Trophoblast cell (in vitro differentiated cells and primary cell): ENCODE measurements around the gene BMERB1.

ENCODE experiments used
- DNase-seq, 2 donors: peaks; one replicate each; pipeline ENCODE4 v3.0.0-alpha.2; 2016
- H2AFZ ChIP-seq: 2 replicates; pipeline ENCODE4 v1.6.1; 2013; ENCODE audit warnings: low read length, moderate library complexity, mild to moderate bottlenecking; ENCODE audit not compliant: insufficient read depth, poor library complexity
- H2AK5ac ChIP-seq: 2 replicates; pipeline ENCODE4 v1.6.1; 2013; ENCODE audit warnings: mild to moderate bottlenecking, low read length
- H2BK120ac ChIP-seq: 2 replicates; pipeline ENCODE4 v1.6.1; 2013; ENCODE audit warnings: low read length, mild to moderate bottlenecking, moderate library complexity; ENCODE audit not compliant: insufficient read depth, poor library complexity
- H2BK12ac ChIP-seq: 2 replicates; pipeline ENCODE4 v1.6.1; 2013; ENCODE audit warnings: mild to moderate bottlenecking, low read length, moderate library complexity
- H2BK5ac ChIP-seq: 2 replicates; pipeline ENCODE4 v1.6.1; 2013; ENCODE audit warnings: low read length, low read depth, moderate library complexity, mild to moderate bottlenecking; ENCODE audit not compliant: poor library complexity
- H3K14ac ChIP-seq: 2 replicates; pipeline ENCODE4 v1.6.1; 2013; ENCODE audit warnings: mild to moderate bottlenecking, low read length
- H3K18ac ChIP-seq: 2 replicates; pipeline ENCODE4 v1.6.1; 2013; ENCODE audit warnings: mild to moderate bottlenecking, low read length
- H3K23ac ChIP-seq: 2 replicates; pipeline ENCODE4 v1.6.1; 2013; ENCODE audit warnings: low read length
- H3K27ac ChIP-seq: 2 replicates; pipeline ENCODE4 v1.5.1; 2013; ENCODE audit warnings: low read depth, mild to moderate bottlenecking, inconsistent platforms, low read length, moderate library complexity
- H3K27me3 ChIP-seq: 2 replicates; pipeline ENCODE4 v1.6.1; 2013; ENCODE audit warnings: inconsistent platforms, mild to moderate bottlenecking, low read length, moderate library complexity; ENCODE audit not compliant: insufficient read depth
- H3K36me3 ChIP-seq, 2 experiments: 1 replicate in 1 of 2; 2 replicates in 1 of 2; pipeline ENCODE4 v1.6.1; 2013; ENCODE audit warnings: low read length in 2 of 2, mild to moderate bottlenecking in 2 of 2, moderate library complexity in 1 of 2; ENCODE audit not compliant: insufficient read depth in 2 of 2, control insufficient read depth in 1 of 2
- H3K4ac ChIP-seq: 2 replicates; pipeline ENCODE4 v1.6.1; 2013; ENCODE audit warnings: low read depth, mild to moderate bottlenecking, low read length, moderate library complexity
- H3K4me1 ChIP-seq, 2 experiments: 1 replicate in 1 of 2; 2 replicates in 1 of 2; pipeline ENCODE4 v1.6.1; 2013; ENCODE audit warnings: low read length in 2 of 2, mild to moderate bottlenecking in 2 of 2, moderate library complexity in 1 of 2; ENCODE audit not compliant: insufficient read depth in 2 of 2, control insufficient read depth in 1 of 2
- H3K4me2 ChIP-seq: 2 replicates; pipeline ENCODE4 v1.6.1; 2013; ENCODE audit warnings: inconsistent platforms, mild to moderate bottlenecking, low read length, moderate library complexity
- H3K4me3 ChIP-seq: 2 replicates; pipeline ENCODE4 v1.5.1; 2013; ENCODE audit warnings: mild to moderate bottlenecking, low read depth, low read length, inconsistent platforms
- H3K79me1 ChIP-seq: one replicate; pipeline ENCODE4 v1.6.1; 2013; ENCODE audit warnings: low read length
- H3K79me2 ChIP-seq: 2 replicates; pipeline ENCODE4 v1.6.1; 2013; ENCODE audit warnings: low read length, mild to moderate bottlenecking; ENCODE audit not compliant: control insufficient read depth, insufficient read depth, poor library complexity
- H3K9ac ChIP-seq: 2 replicates; pipeline ENCODE4 v1.6.1; 2013; ENCODE audit warnings: mild to moderate bottlenecking, low read length
- H3K9me3 ChIP-seq: 2 replicates; pipeline ENCODE4 v1.6.1; 2013; ENCODE audit warnings: low read depth, mild to moderate bottlenecking, control low read depth, inconsistent platforms, low read length; ENCODE audit not compliant: insufficient read depth
- H4K12ac ChIP-seq: 2 replicates; pipeline ENCODE4 v1.6.1; 2013; ENCODE audit warnings: low read depth, mild to moderate bottlenecking, low read length, moderate library complexity
- H4K8ac ChIP-seq: 2 replicates; pipeline ENCODE4 v1.6.1; 2013; ENCODE audit warnings: low read depth, mild to moderate bottlenecking, low read length, moderate library complexity
- H4K91ac ChIP-seq: one replicate; pipeline ENCODE4 v1.6.1; 2013; ENCODE audit warnings: low read depth, mild to moderate bottlenecking, low read length, moderate library complexity
- WGBS: extraction: QIAGEN DNeasy Blood & Tissue Kit; methylation state at CpG from one replicate; pipeline ENCODE4 v1.1.7; 2013; ENCODE audit warnings: missing lambda C conversion rate; ENCODE audit not compliant: insufficient read length, insufficient coverage; ENCODE audit errors: extremely low coverage; 5-methylcytosine and 5-hydroxymethylcytosine counted together

The BMERB1 gene

GRCh38 chr16:15557258-15557657 lies 122.9 kb downstream of the BMERB1 start:
- no peak overlapping the region for H3K23ac ChIP-seq
- H3K14ac ChIP-seq: no peak overlapping the region
- H3K18ac ChIP-seq: no peak overlapping the region
- no peak overlapping the region for H3K27ac ChIP-seq
- H3K4me3 ChIP-seq: no peak overlapping the region
- no peak overlapping the region for H4K12ac ChIP-seq
- H3K9me3 ChIP-seq: peaks cover 5% of the 10 kb centered on the region
- H3K27me3 ChIP-seq: no peaks in the 10 kb centered on the region
- H3K79me2 ChIP-seq: no peaks in the 10 kb centered on the region
- no peak overlapping the region for H3K4me2 ChIP-seq
- H3K4ac ChIP-seq: no peak overlapping the region
- no peak overlapping the region for H2BK120ac ChIP-seq
- no peaks in the 10 kb centered on the region for H3K79me1 ChIP-seq
- H3K36me3 ChIP-seq: no peaks in the 10 kb centered on the region
- no peak for DNase-seq
- no peak overlapping the region for H3K9ac ChIP-seq
- H3K4me1 ChIP-seq: no peaks in the 10 kb centered on the region
- no peak overlapping the region for H2BK5ac ChIP-seq
- no peak overlapping the region for H4K8ac ChIP-seq
- no peak overlapping the region for H2AK5ac ChIP-seq
- no peak overlapping the region for H4K91ac ChIP-seq
- WGBS: no CpG with 5 or more reads among the region's 6 CpGs
- H2AFZ ChIP-seq: no peak overlapping the region
- no peak overlapping the region for H2BK12ac ChIP-seq

DNA sequence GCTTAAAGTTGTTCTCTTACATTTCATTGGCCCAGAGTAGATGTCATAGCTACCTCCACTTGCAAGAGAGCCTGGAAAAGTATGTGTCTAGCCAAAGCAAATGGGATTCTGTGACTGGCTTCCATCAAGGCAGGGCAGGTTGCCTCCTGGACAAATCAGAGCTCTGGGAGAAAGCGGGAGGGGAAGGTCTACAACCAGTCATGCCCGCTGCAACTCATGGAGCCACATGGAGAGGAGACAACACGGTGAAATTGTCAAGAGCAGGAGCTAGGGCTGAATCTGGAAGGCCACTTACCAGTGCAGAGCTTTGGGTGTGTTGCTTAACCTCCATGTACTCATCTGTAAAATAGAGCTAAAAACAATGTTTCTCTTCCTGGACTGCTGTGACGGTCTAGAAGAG lies 124.8 kb downstream of the BMERB1 start:
- Histone ChIP-seq H3K79me2 (no peaks in the 10 kb centered on the region), H3K9ac (no peak overlapping the region), H3K23ac (peak overlapping the region; percentile 64), H3K9me3 (peaks cover 5% of the 10 kb centered on the region), H3K79me1 (no peaks in the 10 kb centered on the region), H3K14ac (no peak overlapping the region), H4K8ac (no peak overlapping the region), H4K91ac (no peak overlapping the region), H3K4me3 (no peak overlapping the region), H3K4ac (no peak overlapping the region), H3K27ac (no peak overlapping the region), H3K36me3 (no peaks in the 10 kb centered on the region), H2AK5ac (no peak overlapping the region), H3K4me2 (no peak overlapping the region), H2AFZ (no peak overlapping the region), H3K27me3 (no peaks in the 10 kb centered on the region), H2BK5ac (no peak overlapping the region), H3K18ac (no peak overlapping the region), H4K12ac (no peak overlapping the region), H2BK120ac (no peak overlapping the region), H3K4me1 (no peaks in the 10 kb centered on the region), H2BK12ac (no peak overlapping the region)
- WGBS: no CpG with 5 or more reads among the region's 4 CpGs
- no peak for DNase-seq

GRCh38 chr16:15564604-15565339 lies 130.4 kb downstream of the BMERB1 start:
- Histone ChIP-seq H4K91ac (no peak overlapping the region), H3K36me3 (no peaks in the 10 kb centered on the region), H2AK5ac (no peak overlapping the region), H3K4ac (no peak overlapping the region), H3K79me2 (no peaks in the 10 kb centered on the region), H4K8ac (no peak overlapping the region), H3K9ac (no peak overlapping the region), H3K27ac (no peak overlapping the region), H2AFZ (no peak overlapping the region), H3K23ac (no peak overlapping the region), H3K9me3 (peaks cover 2% of the 10 kb centered on the region), H2BK12ac (no peak overlapping the region), H2BK5ac (no peak overlapping the region), H3K79me1 (no peaks in the 10 kb centered on the region), H3K18ac (no peak overlapping the region), H3K4me2 (no peak overlapping the region), H3K27me3 (no peaks in the 10 kb centered on the region), H3K4me1 (no peaks in the 10 kb centered on the region), H4K12ac (no peak overlapping the region), H3K14ac (no peak overlapping the region), H3K4me3 (no peak overlapping the region), H2BK120ac (no peak overlapping the region)
- DNase-seq: peak; percentile 48 to 92
- WGBS: no CpG with 5 or more reads among the region's 7 CpGs

GRCh38 chr16:15566095-15566494 lies 131.7 kb downstream of the BMERB1 start:
- H3K23ac ChIP-seq: no peak overlapping the region
- H2AFZ ChIP-seq: no peak overlapping the region
- no peak overlapping the region for H3K4me3 ChIP-seq
- no CpG with 5 or more reads among the region's 2 CpGs for WGBS
- H3K27me3 ChIP-seq: no peaks in the 10 kb centered on the region
- no peak overlapping the region for H3K27ac ChIP-seq
- no peaks in the 10 kb centered on the region for H3K9me3 ChIP-seq
- H4K8ac ChIP-seq: no peak overlapping the region
- no peak overlapping the region for H2AK5ac ChIP-seq
- no peaks in the 10 kb centered on the region for H3K4me1 ChIP-seq
- H3K36me3 ChIP-seq: no peaks in the 10 kb centered on the region
- no peak overlapping the region for H2BK5ac ChIP-seq
- no peak overlapping the region for H2BK12ac ChIP-seq
- no peaks in the 10 kb centered on the region for H3K79me1 ChIP-seq
- H3K14ac ChIP-seq: no peak overlapping the region
- H3K79me2 ChIP-seq: no peaks in the 10 kb centered on the region
- peak in 1 of 2 donors; percentile 52 for DNase-seq
- H3K9ac ChIP-seq: no peak overlapping the region
- H4K91ac ChIP-seq: no peak overlapping the region
- H3K18ac ChIP-seq: no peak overlapping the region
- H2BK120ac ChIP-seq: no peak overlapping the region
- no peak overlapping the region for H4K12ac ChIP-seq
- no peak overlapping the region for H3K4ac ChIP-seq
- H3K4me2 ChIP-seq: no peak overlapping the region
